T-cell (primary cell): ENCODE data around the gene ARSG. TPM values are rescaled to one million over a fixed set of nuclear protein-coding genes. Genes with fewer than 3 reads are reported as not detected.

Experiments
- ATAC-seq, 4 experiments: fragments of 200-7000 bp in 3 of 4; fragments of 150-1000 bp in 1 of 4; cut with Tn5 transposase; replicated peaks in 1 of 4; 1 replicate in 3 of 4; 2 replicates in 1 of 4; pipeline ENCODE4 v1.10.0; 2021; ENCODE audit warnings: moderate library complexity in 3 of 4, mild to moderate bottlenecking in 2 of 4, moderate number of reproducible peaks in 1 of 4
- CTCF ChIA-PET, 2 donors: fragments of 300-600 bp; sonication (Branson Sonifier 250); formaldehyde crosslinking; loops; one replicate each; lab custom pipeline; 2022; ENCODE audit warnings: antibody characterized with exemption in 2 of 2; lab: Charles Lee
- POLR2A ChIA-PET, 2 donors: fragments of 300-600 bp; sonication (Branson Sonifier 250); formaldehyde crosslinking; loops; one replicate each; lab custom pipeline; 2022; ENCODE audit warnings: antibody characterized with exemption in 2 of 2; lab: Charles Lee
- DNase-seq, 35 experiments: peaks; one replicate each; pipeline versions ENCODE4 v3.0.0 to v3.0.0-alpha.2; 2013 to 2023
- H3K27ac ChIP-seq: one replicate; pipeline ENCODE4 v1.5.1; 2013; ENCODE audit warnings: low read length
- H3K27me3 ChIP-seq, 2 experiments: replicated peaks in 1 of 2; 1 replicate in 1 of 2; 2 replicates in 1 of 2; pipeline versions ENCODE4 v1.6.1 to v1.7.0; 2013; ENCODE audit warnings: low read length in 1 of 2, mixed read lengths in 1 of 2; ENCODE audit not compliant: control insufficient read depth in 2 of 2, insufficient read depth in 2 of 2; ENCODE audit errors: extremely low read depth in 1 of 2
- H3K36me3 ChIP-seq, 2 donors: 1 replicate in 1 of 2; 2 replicates in 1 of 2; pipeline versions ENCODE4 v1.6.1 to v1.7.0; 2013; ENCODE audit warnings: low read length in 1 of 2; ENCODE audit not compliant: control insufficient read depth in 2 of 2, insufficient read depth in 1 of 2; ENCODE audit errors: extremely low read depth in 1 of 2
- H3K4me1 ChIP-seq, 2 experiments: 1 replicate in 1 of 2; 2 replicates in 1 of 2; pipeline versions ENCODE4 v1.6.1 to v1.7.0; 2013; ENCODE audit warnings: low read length in 2 of 2, mixed read lengths in 1 of 2; ENCODE audit not compliant: insufficient read depth in 2 of 2, control insufficient read depth in 1 of 2; ENCODE audit errors: extremely low read depth in 1 of 2
- H3K4me3 ChIP-seq, 2 donors: 1 replicate in 1 of 2; 2 replicates in 1 of 2; pipeline versions ENCODE4 v1.5.1 to v1.7.0; 2013; ENCODE audit warnings: mild to moderate bottlenecking in 2 of 2, low read length in 1 of 2, moderate library complexity in 1 of 2; ENCODE audit not compliant: control insufficient read depth in 1 of 2; ENCODE audit errors: extremely low read depth in 1 of 2
- H3K9me3 ChIP-seq: 2 replicates; pipeline ENCODE4 v1.7.0; 2013
- H3K27ac Mint-ChIP-seq, 2 donors: one replicate each; pipeline ENCODE4 v1.8.0; 2020 to 2021; ENCODE audit warnings: mild to moderate bottlenecking in 2 of 2, mixed read lengths in 2 of 2
- H3K27me3 Mint-ChIP-seq, 2 donors: one replicate each; pipeline ENCODE4 v1.8.0; 2021 to 2022; ENCODE audit warnings: mixed read lengths in 2 of 2
- H3K36me3 Mint-ChIP-seq: one replicate; pipeline ENCODE4 v1.8.0; 2021; ENCODE audit warnings: mixed read lengths
- H3K4me1 Mint-ChIP-seq, 3 donors: one replicate each; pipeline ENCODE4 v1.8.0; 2020 to 2022; ENCODE audit warnings: mixed read lengths in 3 of 3, mild to moderate bottlenecking in 1 of 3
- H3K4me3 Mint-ChIP-seq, 3 donors: one replicate each; pipeline ENCODE4 v1.8.0; 2020 to 2022; ENCODE audit warnings: mild to moderate bottlenecking in 3 of 3, mixed read lengths in 3 of 3, moderate library complexity in 3 of 3
- H3K9me3 Mint-ChIP-seq, 3 donors: one replicate each; pipeline ENCODE4 v1.8.0; 2020 to 2022; ENCODE audit warnings: mixed read lengths in 3 of 3
- WGBS: methylation state at CpG from one replicate; pipeline ENCODE4 v1.1.5; 2013; ENCODE audit warnings: missing lambda C conversion rate; ENCODE audit not compliant: insufficient coverage; 5-methylcytosine and 5-hydroxymethylcytosine counted together
- total RNA-seq, 35 experiments: library from RNA in 6 of 35; stranded (reverse) in 6 of 35; fragments of 120-200 nt in 1 of 35; gene quantifications; one replicate each; pipeline versions ENCODE4 v1.2.1 to v1.2.4 and lab custom pipeline; 2013 to 2026

ARSG gene
- total RNA-seq, 5 donors from 2014 or later (not counting 1 experiment from before 2014, with no cell fraction given): 14.5 to 22.9 (median 17.8) TPM

DNA sequence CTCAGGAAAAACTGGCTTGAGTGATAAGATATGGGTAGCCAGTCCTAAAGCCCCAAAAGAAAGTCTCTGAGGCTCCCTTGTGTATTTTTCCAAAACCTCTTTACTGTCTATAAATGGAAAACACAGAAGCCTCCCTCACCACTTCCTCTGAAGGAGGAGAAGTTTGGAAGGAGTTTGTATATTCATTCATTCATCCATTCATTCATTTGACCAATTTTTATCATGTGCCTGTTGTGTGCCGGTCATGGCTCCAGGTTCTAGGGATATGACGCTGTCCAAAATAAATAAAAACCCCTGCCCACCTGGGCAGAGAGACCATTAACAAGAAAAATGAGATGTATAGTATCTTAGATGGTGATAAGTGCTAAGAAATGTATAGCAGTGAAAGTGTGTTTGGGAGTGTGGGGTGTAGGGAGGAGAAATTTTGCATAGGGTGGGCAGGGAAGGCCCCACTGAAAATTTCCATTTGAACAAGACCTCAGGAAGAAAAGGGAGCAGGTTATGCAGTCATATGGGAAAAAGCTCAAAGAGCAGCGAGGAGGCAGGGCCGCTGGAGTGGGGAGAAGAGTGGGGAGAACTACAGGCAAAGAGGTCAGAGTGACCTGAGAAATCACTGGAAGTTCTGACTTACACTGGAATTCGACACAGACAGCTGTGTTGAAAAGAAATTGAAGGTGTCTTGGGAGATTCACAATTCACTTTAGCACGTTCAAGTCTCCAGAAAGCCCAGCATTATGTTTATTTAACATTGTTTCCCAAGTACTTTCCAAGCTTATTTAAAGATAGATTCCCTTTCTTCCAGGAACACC is 172.1 kb downstream of the ARSG start:
- POLR2A ChIA-PET: interaction anchor here (0.6 to 0.9 kb wide), 2 partner anchors 16 to 282 kb away, joined by 3 read pairs; no protein-coding TSS in a partner anchor
- 96% methylated on average over 2 of the region's 6 CpGs for WGBS
- Mint-ChIP-seq H3K36me3 (no peaks in the 10 kb centered on the region), H3K27ac (no peak overlapping the region), H3K9me3 (no peaks in the 10 kb centered on the region), H3K4me3 (no peak overlapping the region), H3K27me3 (peaks cover 0 to 5% of the 10 kb centered on the region in 2 donors), H3K4me1 (peaks cover 39 to 51% (median 42%) of the 10 kb centered on the region in 3 donors)
- ATAC-seq (no peak), DNase-seq (no peak)
- no peak overlapping the region for H3K27ac ChIP-seq
- H3K36me3 ChIP-seq: no peaks in the 10 kb centered on the region
- peaks cover 28 to 32% of the 10 kb centered on the region in 2 experiments for H3K4me1 ChIP-seq
- CTCF ChIA-PET: interaction anchor here in 1 of 2 donors (0.5 to 1.1 kb wide), 7 partner anchors 23 to 403 kb away, joined by 3 to 6 read pairs (median 3); no protein-coding TSS in a partner anchor
- H3K27me3 ChIP-seq: no peaks in the 10 kb centered on the region
- H3K4me3 ChIP-seq: no peak overlapping the region
- no peaks in the 10 kb centered on the region for H3K9me3 ChIP-seq

- Mint-ChIP-seq H3K4me1 (peaks cover 0 to 6% (median 1%) of the 10 kb centered on the region in 3 donors), H3K27me3 (peaks cover 5 to 13% of the 10 kb centered on the region in 2 donors), H3K9me3 (no peaks in the 10 kb centered on the region), H3K4me3 (no peak overlapping the region), H3K27ac (no peak overlapping the region), H3K36me3 (no peaks in the 10 kb centered on the region)
- H3K4me3 ChIP-seq: no peak overlapping the region
- no peak overlapping the region for H3K27ac ChIP-seq
- ChIA-PET CTCF (interaction anchor here (0.5 to 3.2 kb wide), 5 partner anchors 10 to 410 kb away, joined by 3 to 10 read pairs (median 4); partner anchors contain the start of gene WIPI1 (in 1 of the 2)), POLR2A (interaction anchor here in 1 of 2 donors (0.6 kb wide), 1 partner anchor 291 kb away, joined by 6 read pairs; no protein-coding TSS in a partner anchor)
- ATAC-seq (no peak), DNase-seq (no peak)
- 0% methylated on average over 1 of the region's 5 CpGs for WGBS
- no peaks in the 10 kb centered on the region for H3K4me1 ChIP-seq
- H3K36me3 ChIP-seq: no peaks in the 10 kb centered on the region
- peaks cover 0 to 5% of the 10 kb centered on the region in 2 experiments for H3K27me3 ChIP-seq
- H3K9me3 ChIP-seq: no peaks in the 10 kb centered on the region
These were observed 177.0 kb downstream of the ARSG start for GRCh38 chr17:68468334-68468733.

DNA sequence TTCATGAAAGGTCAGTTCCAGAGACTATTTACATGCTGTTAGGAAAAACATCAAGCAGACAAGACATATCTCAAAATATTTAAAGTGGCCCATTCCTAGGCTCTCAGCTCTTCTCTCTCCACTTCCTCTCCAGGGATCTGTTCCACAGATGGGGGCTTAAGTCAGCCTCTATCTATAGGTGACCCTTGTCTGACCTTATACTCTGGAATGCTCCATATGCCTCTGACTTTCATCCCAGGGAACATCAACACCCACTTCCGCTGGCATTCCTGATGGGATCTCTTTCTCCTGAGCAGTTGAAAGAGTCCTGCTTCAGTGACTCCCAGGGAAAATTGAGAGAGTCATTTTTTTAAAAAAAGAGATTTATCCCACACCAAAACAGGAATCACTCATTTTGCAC is 177.5 kb downstream of the ARSG start:
- H3K4me3 ChIP-seq: no peak overlapping the region
- no peak for DNase-seq
- peaks cover 0 to 5% of the 10 kb centered on the region in 2 experiments for H3K27me3 ChIP-seq
- ChIA-PET CTCF (interaction anchor here (0.5 to 2.1 kb wide), 6 partner anchors 8 to 413 kb away, joined by 3 to 10 read pairs (median 4); partner anchors contain the start of gene WIPI1 (in 1 of the 2)), POLR2A (interaction anchor here in 1 of 2 donors (0.6 kb wide), 1 partner anchor 291 kb away, joined by 6 read pairs; no protein-coding TSS in a partner anchor)
- Mint-ChIP-seq H3K27me3 (peaks cover 8 to 13% of the 10 kb centered on the region in 2 donors), H3K4me1 (peaks cover 0 to 5% (median 1%) of the 10 kb centered on the region in 3 donors), H3K36me3 (no peaks in the 10 kb centered on the region), H3K9me3 (no peaks in the 10 kb centered on the region), H3K4me3 (no peak overlapping the region), H3K27ac (no peak overlapping the region)
- no peak for ATAC-seq
- no peaks in the 10 kb centered on the region for H3K9me3 ChIP-seq
- H3K27ac ChIP-seq: no peak overlapping the region
- H3K4me1 ChIP-seq: no peaks in the 10 kb centered on the region
- WGBS: no CpG with 5 or more reads among the region's 1 CpG
- no peaks in the 10 kb centered on the region for H3K36me3 ChIP-seq

Other genes with a start within 250 kb of the ARSG start
- 10 to 100 TPM; 50.9 to 81.8 (median 60.5) TPM for gene AMZ2, start 43.5 kb upstream of the ARSG start, total RNA-seq
- 10 to 100 TPM in 1 of 5 donors, 1 to 10 TPM in 4; 4.4 to 10.5 (median 7.0) TPM for gene SLC16A6, start 368 bp upstream of the ARSG start, total RNA-seq
- 10 to 100 TPM in 2 of 5 donors, 1 to 10 TPM in 3; 5.4 to 11.8 (median 9.7) TPM for gene WIPI1, start 166.0 kb downstream of the ARSG start, total RNA-seq
- gene PRKAR1A, start 220.9 kb downstream of the ARSG start, total RNA-seq: 100 to 1,000 TPM; 128 to 175 (median 162) TPM